ENCODE data around the gene DIP2B. TPM values are rescaled to one million over a fixed set of nuclear protein-coding genes. Genes with fewer than 3 reads are reported as not detected.

The DIP2B gene
- total and polyA plus RNA-seq, 2 experiments from 2014 or later, result 5.6 to 17.9 TPM

GRCh38 chr12:50523772-50524171 lies 19.0 kb downstream of the DIP2B start:
- Histone ChIP-seq H3K27ac (no peak overlapping the region), H3K9ac (no peak overlapping the region), H3K4me1 (ENCODE audit: insufficient read depth) (no peaks in the 10 kb centered on the region), H2AFZ (no peak overlapping the region), H3F3A (ENCODE audit: insufficient read depth) (peaks cover 4% of the 10 kb centered on the region; the same call in 1 of the 2 replicates), H4K20me1 (ENCODE audit: insufficient read depth) (no peaks in the 10 kb centered on the region), H3K4me2 (ENCODE audit: unreplicated experiment) (no peak overlapping the region), H3K36me3 (ENCODE audit: low read depth) (0 out of 2 replicates have a peak, but pooled peaks cover 3% of the 10 kb centered on the region), H3K79me2 (ENCODE audit: insufficient read depth) (peaks cover 95% of the 10 kb centered on the region), H3K9me3 (ENCODE audit: low read depth) (no peaks in the 10 kb centered on the region), H3K9me2 (ENCODE audit: insufficient read depth) (no peaks in the 10 kb centered on the region), H3K4me3 (no peak overlapping the region), H3K27me3 (replicated peaks; ENCODE audit: insufficient read depth) (no peaks in the 10 kb centered on the region)
- 90 to 97% methylated on average over 1 of the region's 1 CpG for WGBS, 2 experiments (ENCODE audit: low coverage in 1 of 2, low lambda C conversion rate in 2 of 2, missing lambda C conversion rate in 2 of 2)
- DNase-seq, result no peak
- no peak for TF ChIP-seq EZH2 (IDR thresholded peaks at IDR 0.05; ENCODE audit: insufficient read depth, poor library complexity, severe bottlenecking)
- no peak for TF ChIP-seq EZH2phosphoT487 (IDR thresholded peaks at IDR 0.05; ENCODE audit: insufficient read depth, low read depth)
- in situ Hi-C loops (cut with MboI), result no loop called here

- DNase-seq, result no peak
- Histone ChIP-seq H3K4me2 (ENCODE audit: unreplicated experiment) (no peak overlapping the region), H3K79me2 (ENCODE audit: insufficient read depth) (peaks cover 95% of the 10 kb centered on the region), H3K27ac (no peak overlapping the region), H2AFZ (no peak overlapping the region), H3F3A (ENCODE audit: insufficient read depth) (peaks cover 4% of the 10 kb centered on the region; the same call in 1 of the 2 replicates), H3K4me3 (no peak overlapping the region), H3K9me3 (ENCODE audit: low read depth) (no peaks in the 10 kb centered on the region), H3K27me3 (replicated peaks; ENCODE audit: insufficient read depth) (no peaks in the 10 kb centered on the region), H4K20me1 (ENCODE audit: insufficient read depth) (no peaks in the 10 kb centered on the region), H3K36me3 (ENCODE audit: low read depth) (0 out of 2 replicates have a peak, but pooled peaks cover 3% of the 10 kb centered on the region), H3K4me1 (ENCODE audit: insufficient read depth) (no peaks in the 10 kb centered on the region), H3K9ac (no peak overlapping the region), H3K9me2 (ENCODE audit: insufficient read depth) (no peaks in the 10 kb centered on the region)
- in situ Hi-C loops (cut with MboI), result no loop called here
- no peak for TF ChIP-seq EZH2 (IDR thresholded peaks at IDR 0.05; ENCODE audit: insufficient read depth, poor library complexity, severe bottlenecking)
- no peak for TF ChIP-seq EZH2phosphoT487 (IDR thresholded peaks at IDR 0.05; ENCODE audit: insufficient read depth, low read depth)
- WGBS, 2 experiments (ENCODE audit: low coverage in 1 of 2, low lambda C conversion rate in 2 of 2, missing lambda C conversion rate in 2 of 2), result 97 to 98% methylated on average over 2 of the region's 2 CpGs
Observed at GRCh38 chr12:50524621-50525020, 19.8 kb downstream of the DIP2B start.

- H3K4me2 ChIP-seq (ENCODE audit: unreplicated experiment), result no peak overlapping the region
- H3K4me3 ChIP-seq, result no peak overlapping the region
- peaks cover 95% of the 10 kb centered on the region for H3K79me2 ChIP-seq (ENCODE audit: insufficient read depth)
- H4K20me1 ChIP-seq (ENCODE audit: insufficient read depth), result no peaks in the 10 kb centered on the region
- peaks cover 4% of the 10 kb centered on the region; the same call in 1 of the 2 replicates for H3F3A ChIP-seq (ENCODE audit: insufficient read depth)
- H3K4me1 ChIP-seq (ENCODE audit: insufficient read depth), result no peaks in the 10 kb centered on the region
- no peaks in the 10 kb centered on the region for H3K9me3 ChIP-seq (ENCODE audit: low read depth)
- 92 to 96% methylated on average over 2 of the region's 2 CpGs for WGBS, 2 experiments (ENCODE audit: low coverage in 1 of 2, low lambda C conversion rate in 2 of 2, missing lambda C conversion rate in 2 of 2)
- H3K27ac ChIP-seq, result no peak overlapping the region
- in situ Hi-C loops (cut with MboI), result no loop called here
- 0 out of 2 replicates have a peak, but pooled peaks cover 3% of the 10 kb centered on the region for H3K36me3 ChIP-seq (ENCODE audit: low read depth)
- no peaks in the 10 kb centered on the region for H3K27me3 ChIP-seq (replicated peaks; ENCODE audit: insufficient read depth)
- no peak for DNase-seq
- no peak overlapping the region for H2AFZ ChIP-seq
- H3K9ac ChIP-seq, result no peak overlapping the region
- no peaks in the 10 kb centered on the region for H3K9me2 ChIP-seq (ENCODE audit: insufficient read depth)
- TF ChIP-seq EZH2phosphoT487 (IDR thresholded peaks at IDR 0.05; ENCODE audit: insufficient read depth, low read depth) (no peak), EZH2 (IDR thresholded peaks at IDR 0.05; ENCODE audit: insufficient read depth, poor library complexity, severe bottlenecking) (no peak)
Observed at GRCh38 chr12:50525422-50525821, 20.6 kb downstream of the DIP2B start.

GRCh38 chr12:50527359-50527726 lies 22.6 kb downstream of the DIP2B start:
- Histone ChIP-seq H2AFZ (no peak overlapping the region), H3K9me2 (ENCODE audit: insufficient read depth) (no peaks in the 10 kb centered on the region), H3K27ac (no peak overlapping the region), H3K36me3 (ENCODE audit: low read depth) (0 out of 2 replicates have a peak, but pooled peaks cover 3% of the 10 kb centered on the region), H3K9me3 (ENCODE audit: low read depth) (no peaks in the 10 kb centered on the region), H3K4me2 (ENCODE audit: unreplicated experiment) (no peak overlapping the region), H3F3A (ENCODE audit: insufficient read depth) (peaks cover 15% of the 10 kb centered on the region), H4K20me1 (ENCODE audit: insufficient read depth) (no peaks in the 10 kb centered on the region), H3K4me3 (no peak overlapping the region), H3K4me1 (ENCODE audit: insufficient read depth) (peaks cover 8% of the 10 kb centered on the region), H3K79me2 (ENCODE audit: insufficient read depth) (peaks cover 92% of the 10 kb centered on the region), H3K27me3 (replicated peaks; ENCODE audit: insufficient read depth) (no peaks in the 10 kb centered on the region), H3K9ac (no peak overlapping the region)
- in situ Hi-C loops (cut with MboI), result no loop called here
- TF ChIP-seq EZH2phosphoT487 (IDR thresholded peaks at IDR 0.05; ENCODE audit: insufficient read depth, low read depth) (no peak), EZH2 (IDR thresholded peaks at IDR 0.05; ENCODE audit: insufficient read depth, poor library complexity, severe bottlenecking) (no peak)
- no peak for DNase-seq
- 96 to 98% methylated on average over 5 of the region's 5 CpGs for WGBS, 2 experiments (ENCODE audit: low coverage in 1 of 2, low lambda C conversion rate in 2 of 2, missing lambda C conversion rate in 2 of 2)

- Histone ChIP-seq H3K27ac (no peak overlapping the region), H3K9me3 (ENCODE audit: low read depth) (no peaks in the 10 kb centered on the region), H3K27me3 (replicated peaks; ENCODE audit: insufficient read depth) (no peaks in the 10 kb centered on the region), H3K9ac (no peak overlapping the region), H3F3A (ENCODE audit: insufficient read depth) (peaks cover 25% of the 10 kb centered on the region), H3K9me2 (ENCODE audit: insufficient read depth) (no peaks in the 10 kb centered on the region), H3K4me1 (ENCODE audit: insufficient read depth) (peaks cover 22% of the 10 kb centered on the region), H2AFZ (no peak overlapping the region), H3K4me2 (ENCODE audit: unreplicated experiment) (no peak overlapping the region), H3K79me2 (ENCODE audit: insufficient read depth) (peaks cover 79% of the 10 kb centered on the region), H3K4me3 (no peak overlapping the region), H4K20me1 (ENCODE audit: insufficient read depth) (no peaks in the 10 kb centered on the region), H3K36me3 (ENCODE audit: low read depth) (no peaks in the 10 kb centered on the region)
- in situ Hi-C loops (cut with MboI), result no loop called here
- DNase-seq, result no peak
- TF ChIP-seq EZH2 (IDR thresholded peaks at IDR 0.05; ENCODE audit: insufficient read depth, poor library complexity, severe bottlenecking), result no peak
- TF ChIP-seq EZH2phosphoT487 (IDR thresholded peaks at IDR 0.05; ENCODE audit: insufficient read depth, low read depth), result no peak
- 85 to 94% methylated on average over 1 of the region's 1 CpG for WGBS, 2 experiments (ENCODE audit: low coverage in 1 of 2, low lambda C conversion rate in 2 of 2, missing lambda C conversion rate in 2 of 2)
Observed at GRCh38 chr12:50528800-50529199, 24.0 kb downstream of the DIP2B start.

All from GM23248 (cell line).